ENCODE results near the gene PLLP.

- TF ChIP-seq CTCF (IDR thresholded peaks at IDR 0.05) = no peak
- no peak for TF ChIP-seq POLR2AphosphoS5 (IDR thresholded peaks at IDR 0.05; ENCODE audit: insufficient read depth in 1 of 2, low read depth in 1 of 2)
Observed at GRCh38 chr16:57318240-57318970, 33.9 kb upstream of the PLLP start.
